ENCODE results near the gene DIS3L2.

Gene DIS3L2

DNA sequence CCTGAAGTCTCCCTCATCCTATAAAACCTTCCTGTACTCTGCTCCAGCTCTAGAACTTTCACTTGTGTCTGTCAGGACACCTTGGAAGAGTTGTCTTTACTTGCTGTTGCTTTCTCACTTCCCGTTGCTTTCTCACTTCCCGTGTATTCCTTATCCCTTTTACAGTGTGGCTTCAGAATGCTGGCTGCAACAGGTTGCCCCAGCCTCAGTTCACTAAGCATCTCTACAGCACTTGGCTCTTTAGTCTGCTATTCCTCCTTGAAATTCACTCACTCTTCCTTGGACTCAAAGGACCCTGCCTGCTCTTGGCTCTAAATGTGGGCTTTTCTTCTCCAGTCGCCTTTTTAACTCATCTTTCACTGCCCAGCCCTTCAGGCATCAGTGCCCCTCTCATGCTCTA is 254.5 kb downstream of the DIS3L2 start:
- in situ Hi-C loops (cut with MboI; ENCODE audit: low sequenced_read_pairs), result no loop called here

DNA sequence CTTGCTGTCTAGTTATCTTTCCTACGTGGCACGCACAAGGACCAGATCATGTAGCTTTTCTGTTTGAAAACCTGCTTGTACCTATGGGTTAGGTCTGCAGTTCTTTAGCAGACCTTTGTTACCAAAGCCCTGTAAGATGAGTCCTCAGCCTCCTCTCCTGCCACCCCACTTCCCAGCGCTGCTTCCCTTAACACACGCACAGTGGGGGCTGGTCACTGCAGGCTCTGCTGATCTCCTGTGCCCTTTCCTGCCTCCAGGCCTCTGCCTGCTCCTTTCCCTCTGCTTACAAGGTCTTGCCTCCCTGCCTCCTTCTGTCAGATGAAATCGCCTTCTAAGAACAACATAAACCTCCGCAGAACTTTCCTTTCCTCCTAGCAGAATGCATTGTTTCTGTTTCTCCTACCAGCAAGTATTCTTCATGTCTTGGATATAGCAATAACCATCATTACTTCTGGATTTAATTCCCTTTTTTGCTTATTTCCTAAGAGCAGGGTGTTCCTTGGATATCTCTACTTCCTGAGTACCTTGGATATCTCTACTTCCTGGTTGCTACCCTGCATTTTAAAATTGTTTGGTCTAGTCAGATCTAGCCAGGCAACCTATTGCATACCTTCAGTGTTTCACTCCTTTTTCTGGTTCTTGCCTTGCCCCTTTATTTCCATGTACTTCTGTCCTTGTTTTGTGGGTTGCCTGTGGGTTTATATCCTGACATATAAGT is 257.4 kb downstream of the DIS3L2 start:
- in situ Hi-C loops (cut with MboI; ENCODE audit: low sequenced_read_pairs), result no loop called here

DNA sequence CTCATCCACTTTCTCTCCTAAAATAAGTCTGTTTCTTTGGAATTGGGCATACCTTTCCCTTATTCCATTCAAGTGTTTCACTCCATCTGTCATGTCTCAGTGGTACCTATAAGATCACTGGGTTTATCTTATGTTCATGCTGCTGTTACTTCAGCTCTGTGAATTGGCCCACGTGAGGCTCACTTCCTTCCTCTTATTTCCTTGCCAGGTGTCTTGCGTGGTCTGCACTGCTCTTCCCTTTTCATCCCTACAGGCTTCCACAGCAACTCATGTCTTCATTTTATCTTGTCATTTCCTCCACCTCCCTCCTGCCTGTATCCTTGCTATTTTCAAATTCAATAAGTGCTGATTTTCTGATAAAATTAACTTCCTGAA is 258.0 kb downstream of the DIS3L2 start:
- in situ Hi-C loops (cut with MboI; ENCODE audit: low sequenced_read_pairs), result no loop called here

DNA sequence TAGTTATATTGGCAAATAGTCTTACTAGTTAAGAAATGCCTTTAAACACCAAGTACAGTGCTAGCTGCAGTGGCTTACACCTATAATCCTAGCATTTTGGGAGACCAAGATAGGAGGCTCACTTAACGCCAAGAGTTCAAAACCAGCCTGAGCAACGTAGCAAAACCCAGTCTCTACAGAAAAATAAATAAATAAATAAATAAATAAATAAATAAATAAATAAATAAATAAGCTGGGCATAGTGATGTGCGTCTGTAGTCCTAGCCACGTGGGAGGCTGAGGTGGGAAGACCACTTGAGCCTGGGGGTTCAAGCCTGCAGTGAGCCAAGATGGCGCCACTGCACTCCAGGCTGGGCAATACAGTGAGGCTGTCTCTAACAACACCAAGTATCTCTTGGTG is 258.4 kb downstream of the DIS3L2 start:
- in situ Hi-C loops (cut with MboI; ENCODE audit: low sequenced_read_pairs), result no loop called here

DNA sequence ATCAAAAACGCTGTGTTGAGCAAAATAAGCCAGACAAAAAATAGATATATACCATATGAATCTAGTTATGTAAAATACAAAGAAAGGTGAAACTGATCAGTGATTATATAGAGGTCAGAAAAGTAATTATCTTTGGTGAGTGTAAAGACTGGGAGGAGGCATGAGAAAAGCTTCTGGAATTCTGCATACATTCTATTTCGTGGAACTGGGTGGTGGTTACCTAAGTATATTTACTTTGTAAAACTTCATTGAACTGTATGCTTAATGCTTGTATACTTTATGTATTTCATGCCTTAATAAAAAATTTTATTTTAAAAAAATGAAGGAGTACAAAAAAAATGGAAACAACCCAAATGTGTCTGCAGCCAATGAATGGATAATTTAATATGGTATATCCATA is 263.9 kb downstream of the DIS3L2 start:
- in situ Hi-C loops (cut with MboI; ENCODE audit: low sequenced_read_pairs), result no loop called here

DNA sequence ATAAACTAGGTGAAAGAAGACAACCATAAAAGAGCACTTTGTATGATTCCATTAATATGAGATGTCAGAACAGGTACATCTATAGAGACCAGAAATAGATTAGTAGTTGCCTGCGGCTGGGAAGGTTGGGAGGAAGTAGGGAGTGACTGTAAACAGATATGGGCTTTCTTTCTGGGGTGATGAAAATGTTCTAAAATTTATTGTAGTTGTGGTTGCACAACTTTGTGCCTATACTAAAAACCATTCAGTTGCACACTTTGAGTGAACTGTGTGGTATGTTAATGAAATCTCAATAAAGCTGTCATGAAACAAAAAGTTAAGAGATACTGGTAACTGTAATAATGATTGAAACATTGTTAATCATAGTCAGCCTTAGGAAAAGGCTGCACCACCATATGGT is 264.4 kb downstream of the DIS3L2 start:
- in situ Hi-C loops (cut with MboI; ENCODE audit: low sequenced_read_pairs), result no loop called here

DNA sequence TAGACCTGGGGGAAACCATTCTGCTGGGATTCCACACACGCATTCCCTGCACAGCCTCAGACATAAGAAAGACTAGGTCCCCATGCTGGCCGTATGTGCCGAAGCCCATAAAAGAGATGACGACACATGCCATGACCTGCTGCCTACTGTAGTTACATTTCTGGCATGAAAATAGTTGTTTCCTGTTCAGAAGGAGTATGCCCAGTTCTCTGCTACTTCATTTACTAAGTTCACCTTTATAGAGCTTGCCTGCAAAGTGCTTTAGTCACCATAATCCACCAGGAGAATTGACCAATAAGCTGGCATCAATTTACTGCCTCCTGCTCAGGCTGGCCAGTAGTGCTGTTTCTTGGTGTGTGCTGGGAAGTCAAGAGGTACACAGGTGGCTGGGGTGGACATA is 266.8 kb downstream of the DIS3L2 start:
- in situ Hi-C loops (cut with MboI; ENCODE audit: low sequenced_read_pairs), result no loop called here

DNA sequence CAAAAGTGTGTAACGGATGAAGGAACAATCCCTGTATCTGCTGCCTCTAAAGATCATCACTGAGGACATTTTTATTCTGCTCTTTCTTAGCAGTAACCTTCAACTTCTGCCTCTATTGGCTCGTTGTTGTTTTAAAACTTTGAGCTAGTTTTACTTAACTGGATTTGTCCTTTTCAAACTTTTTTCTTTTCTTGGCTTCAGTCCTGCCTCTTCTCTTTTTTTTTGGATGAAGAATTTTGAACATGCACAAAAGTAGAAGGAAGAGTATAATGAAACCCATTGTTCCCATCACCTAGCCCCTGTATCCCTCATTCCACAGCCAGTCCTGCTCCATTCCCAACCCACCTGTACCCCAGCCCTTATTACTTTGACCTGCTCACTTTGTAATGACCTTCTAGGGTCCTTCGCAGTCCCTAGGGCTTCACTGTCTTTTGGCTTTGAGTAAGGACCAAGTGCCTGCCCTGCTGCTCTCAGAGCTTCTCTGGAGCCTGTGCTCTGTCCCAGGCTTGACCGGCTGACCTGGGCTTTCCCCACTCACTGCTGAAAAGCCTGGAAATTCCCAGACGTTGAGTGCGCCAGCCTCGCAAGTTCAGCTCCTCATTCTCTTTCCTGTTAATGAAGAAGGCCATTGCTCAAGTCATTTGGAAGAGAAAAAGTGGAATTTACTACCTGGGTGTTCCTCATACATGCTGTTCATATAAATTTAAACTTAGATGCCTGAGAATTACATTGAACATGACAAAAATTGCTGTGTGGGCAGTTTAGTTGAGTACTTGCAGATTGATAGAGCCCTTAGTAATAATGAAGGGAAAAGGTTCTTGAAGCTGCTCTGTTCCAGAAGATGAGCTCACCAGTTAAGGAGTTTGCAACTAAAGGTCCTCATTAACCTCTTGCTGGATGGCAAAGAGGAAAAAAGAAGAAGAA is 267.7 kb downstream of the DIS3L2 start:
- in situ Hi-C loops (cut with MboI; ENCODE audit: low sequenced_read_pairs), result no loop called here

DNA sequence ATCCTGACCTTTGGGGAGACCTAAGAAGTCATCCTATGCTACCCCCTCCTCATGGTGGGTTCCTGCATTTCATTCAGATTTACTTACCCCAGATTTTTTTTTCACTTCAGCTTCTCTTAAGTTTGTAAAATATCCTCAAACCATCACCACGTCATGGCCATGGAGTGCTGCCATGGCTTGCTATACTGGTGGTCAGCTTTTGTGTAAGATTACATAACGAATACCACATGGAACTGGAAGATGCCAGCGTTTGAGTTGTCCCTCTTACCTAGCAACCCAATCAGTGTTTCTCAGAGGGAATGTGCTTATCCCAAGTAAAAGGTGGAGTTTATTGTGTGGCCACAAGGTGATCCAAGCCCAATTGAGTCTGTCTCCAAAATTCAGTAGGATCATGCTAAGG is 268.4 kb downstream of the DIS3L2 start:
- in situ Hi-C loops (cut with MboI; ENCODE audit: low sequenced_read_pairs), result no loop called here

DNA sequence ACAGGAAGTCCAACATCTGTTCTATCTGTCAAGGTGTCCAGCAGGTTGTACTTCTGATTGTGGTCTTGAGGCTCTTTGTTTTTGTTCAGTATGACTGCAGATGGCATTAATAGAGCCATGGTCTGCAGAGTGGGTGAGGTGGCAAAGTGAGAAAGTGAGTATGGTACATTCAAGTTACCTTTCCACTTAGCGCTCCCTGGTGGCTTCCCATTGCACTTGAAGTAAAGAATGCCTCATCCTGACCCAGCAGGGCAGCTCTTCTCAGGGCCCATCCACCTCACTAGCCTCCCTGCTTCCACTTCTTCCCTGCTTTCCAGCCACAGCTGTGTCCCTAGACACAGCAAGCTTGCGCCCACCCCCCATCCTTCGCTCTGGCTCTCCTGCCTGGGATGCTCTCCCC is 269.0 kb downstream of the DIS3L2 start:
- in situ Hi-C loops (cut with MboI; ENCODE audit: low sequenced_read_pairs), result no loop called here

DNA sequence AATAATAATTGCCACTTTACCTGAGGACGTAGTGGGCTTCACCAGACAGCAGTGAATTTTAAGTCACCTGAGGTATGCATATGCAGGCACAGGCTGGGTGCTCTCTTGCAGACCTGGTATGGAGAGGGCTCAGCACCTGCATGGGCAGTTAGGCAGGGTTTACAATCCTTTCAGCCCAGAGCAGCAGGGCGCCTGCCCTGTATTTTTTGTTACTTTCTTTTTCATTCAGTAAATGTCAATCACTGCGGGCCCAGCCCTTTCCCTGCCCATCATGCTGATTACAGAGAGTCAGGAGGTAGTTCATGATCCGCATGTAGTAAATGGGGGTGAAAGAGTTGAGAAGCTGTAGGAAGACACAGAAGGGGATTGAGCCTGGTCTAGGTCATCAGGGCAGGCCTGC is 270.0 kb downstream of the DIS3L2 start:
- in situ Hi-C loops (cut with MboI; ENCODE audit: low sequenced_read_pairs), result no loop called here

DNA sequence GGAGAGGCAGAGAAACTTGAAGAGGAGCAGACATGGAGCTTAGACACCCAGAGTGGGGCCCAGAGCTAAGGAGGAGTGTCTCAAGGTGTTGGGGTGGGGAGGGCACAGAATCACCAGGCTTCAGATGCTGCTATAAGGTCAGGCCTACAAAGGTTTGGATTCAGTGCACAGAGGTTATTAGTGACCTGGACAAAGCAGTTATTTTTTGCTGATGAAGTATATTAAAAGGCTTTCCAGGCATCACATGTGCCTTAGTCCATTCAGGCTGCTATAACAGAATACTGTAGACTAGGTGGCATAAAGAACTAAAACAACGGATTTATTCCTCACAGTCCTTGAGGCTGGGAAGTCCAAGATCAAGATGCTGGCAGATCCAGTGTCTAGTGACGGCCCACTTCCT is 271.4 kb downstream of the DIS3L2 start:
- in situ Hi-C loops (cut with MboI; ENCODE audit: low sequenced_read_pairs), result no loop called here

DNA sequence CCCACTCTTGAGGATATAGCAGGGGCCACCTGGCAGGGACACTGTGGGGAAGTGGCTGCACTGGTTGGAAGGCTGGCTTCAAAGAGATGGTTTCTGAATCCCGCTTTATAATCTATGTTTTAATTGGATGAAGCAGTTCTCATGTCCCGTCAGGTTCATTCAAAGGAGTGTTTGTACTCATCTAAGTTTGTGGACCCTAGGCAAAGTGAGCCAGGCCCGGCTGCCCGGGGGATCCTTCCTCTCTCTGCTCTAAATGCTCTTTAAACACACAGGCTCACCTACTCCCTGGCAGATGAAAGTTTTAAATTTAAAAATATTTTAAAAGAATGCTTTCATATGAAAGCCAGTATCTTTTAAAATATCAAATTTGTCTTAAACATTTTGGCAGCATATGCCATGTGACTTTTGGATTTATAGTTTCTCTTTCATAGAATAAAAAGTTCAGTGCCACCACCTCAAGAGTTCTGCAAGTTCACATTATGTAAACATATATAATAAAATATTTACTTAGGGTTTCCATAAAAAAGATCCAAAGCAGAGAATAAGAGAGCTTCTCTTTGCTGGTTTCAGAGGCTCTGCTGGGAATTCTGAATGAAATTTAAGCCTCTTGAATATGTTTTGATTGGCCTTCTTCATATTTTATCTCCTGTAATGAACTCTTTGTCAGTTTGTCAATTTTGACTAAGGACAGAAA is 273.6 kb downstream of the DIS3L2 start:
- in situ Hi-C loops (cut with MboI; ENCODE audit: low sequenced_read_pairs), result no loop called here

DNA sequence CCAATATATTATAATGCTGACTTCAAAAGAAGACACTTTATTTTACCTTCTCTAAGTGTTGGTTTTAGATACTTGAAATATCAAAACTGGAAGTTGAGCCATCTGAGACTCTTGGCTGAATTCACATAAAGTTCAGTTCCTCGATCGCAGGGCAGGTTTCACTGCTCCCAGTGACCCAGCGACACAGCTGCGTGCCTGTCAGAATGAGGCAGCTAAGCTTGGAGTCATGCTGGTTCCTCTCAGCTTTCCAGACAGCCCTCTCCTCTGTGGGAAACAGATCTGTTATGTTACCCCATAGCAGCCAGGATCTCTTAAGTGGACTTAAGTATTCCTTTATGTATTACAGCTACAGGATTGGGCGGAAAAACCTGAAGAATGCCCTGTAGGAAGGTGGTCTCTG is 274.2 kb downstream of the DIS3L2 start:
- in situ Hi-C loops (cut with MboI; ENCODE audit: low sequenced_read_pairs), result no loop called here

DNA sequence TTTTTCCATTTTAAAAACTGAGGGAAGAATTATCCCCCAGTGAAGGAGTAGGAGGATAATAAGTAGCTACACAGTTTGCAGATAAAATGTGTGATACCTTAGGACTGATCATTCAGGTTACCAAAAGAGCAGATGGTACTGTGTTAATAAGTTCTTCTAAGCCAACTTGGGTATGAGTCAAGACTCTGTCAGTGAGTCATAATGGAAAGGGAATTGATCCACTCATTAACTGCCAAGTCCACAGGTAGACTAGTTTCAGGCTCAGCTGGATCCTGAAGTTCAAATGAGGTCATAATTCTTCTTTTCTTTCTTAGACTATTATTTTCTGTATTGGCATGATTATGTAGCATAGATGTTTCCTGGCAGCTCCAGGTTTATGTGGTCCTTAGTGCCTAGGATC is 274.7 kb downstream of the DIS3L2 start:
- in situ Hi-C loops (cut with MboI; ENCODE audit: low sequenced_read_pairs), result no loop called here

DNA sequence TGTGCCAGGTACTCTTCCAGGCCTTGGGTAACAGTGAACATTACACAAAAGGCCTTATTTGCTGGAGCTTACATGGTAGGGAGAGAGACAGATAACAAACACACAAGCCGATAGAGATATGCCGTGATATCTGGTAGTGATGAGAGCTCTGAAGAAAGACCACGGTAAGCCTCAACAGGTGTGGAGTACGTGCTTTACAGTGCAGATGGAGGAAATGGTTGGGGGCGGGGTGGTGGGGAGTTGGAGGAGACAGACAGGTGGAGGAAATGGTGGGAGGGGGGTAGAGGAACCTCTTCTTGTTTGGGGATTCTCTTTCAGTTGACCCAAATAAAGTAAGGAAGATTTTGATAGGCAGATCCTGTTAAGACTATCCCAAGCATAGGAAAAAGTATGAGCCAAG is 276.0 kb downstream of the DIS3L2 start:
- in situ Hi-C loops (cut with MboI; ENCODE audit: low sequenced_read_pairs), result no loop called here

DNA sequence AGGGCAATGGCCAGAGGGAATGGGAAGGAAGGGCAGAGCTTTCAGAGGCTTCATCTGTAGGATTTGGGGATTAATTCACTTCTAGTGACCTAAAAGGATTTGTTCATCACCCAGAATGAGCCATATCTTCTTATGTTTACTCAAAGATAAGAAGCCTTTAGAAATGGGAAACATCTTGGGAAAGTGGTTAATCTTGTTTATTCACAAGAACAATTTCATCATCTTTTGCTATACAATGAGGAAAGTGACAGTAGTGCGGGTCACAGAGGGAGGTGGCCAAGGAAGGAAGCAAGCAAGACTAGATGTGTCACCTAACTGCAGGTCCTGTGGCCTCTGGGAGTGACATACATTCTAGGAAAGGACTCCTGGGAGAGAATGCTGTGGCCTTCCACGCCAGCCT is 276.6 kb downstream of the DIS3L2 start:
- in situ Hi-C loops (cut with MboI; ENCODE audit: low sequenced_read_pairs), result no loop called here

DNA sequence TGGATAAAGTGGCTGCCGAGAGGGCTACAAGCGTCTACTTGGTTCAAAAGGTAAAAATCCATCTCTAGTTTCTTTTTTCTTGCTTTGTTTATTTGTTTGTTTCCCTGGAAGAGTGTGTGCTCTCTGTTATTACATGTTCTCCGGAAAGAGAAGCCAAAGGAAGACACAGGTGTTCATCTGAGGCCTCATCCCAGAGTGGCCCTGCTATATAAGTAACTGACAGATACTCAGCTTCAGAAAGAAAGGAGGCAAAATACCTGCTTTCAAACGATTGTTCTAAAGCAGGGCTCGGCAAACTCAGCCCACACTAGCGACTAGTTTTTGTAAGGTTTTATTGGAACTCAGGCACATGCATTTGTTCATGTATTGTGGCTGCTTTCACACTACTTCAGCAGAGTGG is 277.1 kb downstream of the DIS3L2 start:
- in situ Hi-C loops (cut with MboI; ENCODE audit: low sequenced_read_pairs), result no loop called here

DNA sequence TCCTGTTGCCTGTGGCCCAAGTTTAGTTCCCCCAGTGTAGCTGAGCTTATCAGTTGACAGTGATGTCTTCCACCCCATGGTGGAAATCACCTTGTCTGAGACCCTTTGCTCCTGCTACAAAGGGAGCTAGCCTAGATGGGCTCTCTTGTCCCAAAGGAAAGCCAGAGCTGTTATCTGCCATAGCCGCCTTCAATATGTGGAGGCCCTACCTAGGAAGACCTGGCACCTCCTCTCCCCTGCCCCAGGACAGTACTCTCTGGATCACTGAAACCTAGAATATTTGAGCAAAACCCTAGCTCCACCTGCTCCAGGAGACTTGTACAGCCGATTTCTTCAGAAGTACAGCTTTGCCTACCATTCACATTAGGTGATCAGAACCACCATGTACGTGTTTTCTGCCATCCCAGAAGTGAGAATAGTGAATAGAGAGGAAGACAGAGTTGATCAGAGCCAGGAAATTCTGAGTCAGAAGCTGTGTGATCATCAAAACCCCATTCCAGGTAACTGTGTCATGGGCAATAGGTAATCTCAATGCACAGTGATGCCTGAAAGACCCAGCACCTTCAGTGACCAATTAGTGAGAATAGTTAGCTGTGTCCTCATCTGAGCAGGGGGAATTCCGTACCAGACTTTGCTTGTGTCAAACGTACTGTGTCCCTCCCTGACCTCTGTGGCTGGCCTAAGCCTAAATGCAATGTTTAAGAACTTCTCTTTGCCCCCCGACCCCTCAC is 278.6 kb downstream of the DIS3L2 start:
- in situ Hi-C loops (cut with MboI; ENCODE audit: low sequenced_read_pairs), result no loop called here

DNA sequence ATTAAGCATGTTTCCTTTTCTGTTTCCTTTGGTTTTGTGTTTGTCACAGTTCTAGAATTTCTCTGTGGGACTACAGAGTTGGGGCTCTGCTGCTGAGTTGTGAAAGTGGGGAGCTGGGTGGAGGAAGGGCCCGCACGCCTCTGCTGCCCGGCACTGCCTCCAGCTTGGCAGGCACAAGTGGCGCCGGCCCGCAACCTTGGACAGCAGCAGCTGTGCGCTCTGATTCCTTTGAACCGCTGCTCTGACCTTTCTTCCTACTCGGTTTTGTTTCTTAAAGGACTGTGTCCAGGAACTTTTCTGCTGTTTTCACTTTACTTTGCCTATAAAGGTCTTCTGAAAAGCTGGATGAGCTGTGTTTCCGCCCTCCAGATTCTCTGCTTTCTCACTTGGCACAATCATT is 279.4 kb downstream of the DIS3L2 start:
- in situ Hi-C loops (cut with MboI; ENCODE audit: low sequenced_read_pairs), result no loop called here

DNA sequence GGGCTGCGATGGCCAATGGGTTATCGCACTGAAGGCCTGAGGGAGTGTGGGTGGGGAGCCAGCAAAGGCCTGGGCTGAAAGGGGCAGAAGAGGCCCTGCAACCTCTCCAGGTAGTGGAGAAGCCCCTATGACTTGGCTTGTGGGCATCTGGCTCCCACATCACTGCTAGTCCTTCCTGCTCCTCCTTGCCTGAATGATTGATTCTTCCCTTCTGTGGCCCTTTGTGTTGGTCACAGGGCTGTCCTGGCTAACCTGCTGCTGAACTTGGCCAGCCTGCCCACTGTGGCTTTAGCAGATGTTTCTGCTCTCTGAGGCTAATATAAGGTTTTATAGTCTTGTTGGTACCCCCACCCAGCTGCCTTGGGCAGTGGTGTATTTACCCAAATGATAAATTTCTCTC is 280.8 kb downstream of the DIS3L2 start:
- in situ Hi-C loops (cut with MboI; ENCODE audit: low sequenced_read_pairs), result no loop called here

Measured in HL-60/S4 treated with retinoic acid at 250 ng/mL for 4 days and 3 days (cell line).